Measurements from ENCODE around the gene VTCN1.

The VTCN1 gene

GRCh38 chr1:117093870-117094621 is 116.7 kb downstream of the VTCN1 start:
- DNase-seq = no peak
